ENCODE measurements around the gene ETV6.

GRCh38 chr12:11884116-11884515, 234.6 kb downstream of the ETV6 start:
- TF ChIP-seq CTCF (IDR thresholded peaks at IDR 0.05) (no peak), POLR2A (IDR thresholded peaks at IDR 0.05) (no peak)
